Keratinocyte (primary cell): ENCODE measurements around the gene TMEM53.

Experiments used
- CTCF ChIP-seq, 3 experiments: IDR thresholded peaks in 1 of 3; conservative IDR thresholded peaks in 1 of 3; optimal IDR thresholded peaks in 1 of 3; 2 replicates in 2 of 3; 3 replicates in 1 of 3; pipeline versions ENCODE3 to v1.5.1; 2011; ENCODE audit warnings: low read length in 3 of 3, mild to moderate bottlenecking in 3 of 3, moderate library complexity in 2 of 3, control low read depth in 1 of 3, inconsistent platforms in 1 of 3; ENCODE audit not compliant: insufficient read depth in 2 of 3; ENCODE audit errors: extremely low read depth in 1 of 3
- EZH2 ChIP-seq: IDR thresholded peaks from one replicate; pipeline ENCODE4 v1.6.1; 2012; ENCODE audit warnings: inconsistent platforms, mild to moderate bottlenecking, low read length, moderate library complexity

- TF ChIP-seq CTCF (optimal IDR thresholded peaks at IDR 0.05 in 1 of 3, IDR thresholded peaks at IDR 0.05 in 1 of 3, conservative IDR thresholded peaks at IDR 0.05 in 1 of 3; ENCODE audit: extremely low read depth in 1 of 3, insufficient read depth in 2 of 3, low read length in 3 of 3) (no peak), EZH2 (no peak)
These were observed 48.8 kb upstream of the TMEM53 start for GRCh38 chr1:44723064-44723463.
